ENCODE data around the gene NRG4. TPM values are rescaled to one million over a fixed set of nuclear protein-coding genes. Genes with fewer than 3 reads are reported as not detected.

NRG4 gene
- total RNA-seq, 1 experiment from 2014 or later = not detected

GRCh38 chr15:76060118-76060989, 48.1 kb upstream of the NRG4 start:
- Histone ChIP-seq H3K23ac (ENCODE audit: insufficient read length, low read depth, low read length) (no peak overlapping the region), H2BK5ac (ENCODE audit: insufficient read length, low read length) (no peak overlapping the region), H3K9me3 (ENCODE audit: control insufficient read depth, low read depth, low read length) (no peaks in the 10 kb centered on the region), H3K27ac (ENCODE audit: insufficient read length, low read depth, low read length) (no peak overlapping the region), H3K4me2 (ENCODE audit: insufficient read depth, insufficient read length, low read length) (peak overlapping the region; percentile 76), H4K20me1 (ENCODE audit: control insufficient read depth, insufficient read depth, insufficient read length) (no peaks in the 10 kb centered on the region), H4K8ac (replicated peaks; ENCODE audit: insufficient read length, low read depth, low read length) (no peak overlapping the region), H3K27me3 (ENCODE audit: insufficient read depth, low read length) (no peaks in the 10 kb centered on the region), H3K18ac (ENCODE audit: insufficient read length, low read depth, low read length) (no peak overlapping the region), H3K79me1 (ENCODE audit: insufficient read depth, low read depth, low read length, poor library complexity, severe bottlenecking) (no peaks in the 10 kb centered on the region), H2BK20ac (ENCODE audit: low read depth, low read length, poor library complexity, severe bottlenecking) (no peak overlapping the region), H2BK15ac (ENCODE audit: low read depth, low read length) (no peak overlapping the region), H2BK12ac (ENCODE audit: insufficient read length, low read depth, low read length) (no peak overlapping the region), H3K56ac (ENCODE audit: insufficient read length, low read depth, low read length) (no peak overlapping the region), H2BK120ac (ENCODE audit: low read depth, low read length, poor library complexity, severe bottlenecking) (no peak overlapping the region), H3K4ac (ENCODE audit: low read depth, low read length) (no peak overlapping the region), H3K23me2 (ENCODE audit: insufficient read length, low read depth, low read length, poor library complexity, severe bottlenecking) (peaks cover 8% of the 10 kb centered on the region), H4K91ac (ENCODE audit: insufficient read length, low read depth, low read length) (no peak overlapping the region), H4K5ac (ENCODE audit: insufficient read length, low read depth, low read length) (no peak overlapping the region), H3T11ph (ENCODE audit: low read length) (no peak overlapping the region), H2AFZ (ENCODE audit: low read length) (no peak overlapping the region), H3K79me2 (ENCODE audit: insufficient read depth, low read length) (no peaks in the 10 kb centered on the region), H3K14ac (ENCODE audit: insufficient read depth, low read length) (no peak overlapping the region), H3K9ac (ENCODE audit: extremely low read depth, insufficient read length, low read length) (peak overlapping the region; percentile 25), H2AK5ac (ENCODE audit: insufficient read length, low read length) (no peak overlapping the region), H3K4me1 (ENCODE audit: insufficient read depth, low read length) (peaks cover 3% of the 10 kb centered on the region; the same call in 1 of the 2 replicates)
- Mint-ChIP-seq H3K4me3 (peak overlapping the region; percentile 66 to 84), H3K9me3 (no peaks in the 10 kb centered on the region; a peak in 1 of 5 replicates), H3K36me3 (ENCODE audit: insufficient read depth in 1 of 3, low read depth in 3 of 3) (no peaks in the 10 kb centered on the region), H3K4me1 (peaks cover 39 to 41% of the 10 kb centered on the region in 2 experiments), H3K27me3 (ENCODE audit: low read depth) (peaks cover 51% of the 10 kb centered on the region), H3K27ac (no peak overlapping the region)
- DNase-seq = no peak
- TF ChIP-seq CTCF (conservative IDR thresholded peaks at IDR 0.05) = no peak
- WGBS (ENCODE audit: extremely low coverage, insufficient read length, low lambda C conversion rate) = no CpG with 5 or more reads among the region's 20 CpGs

Measured in H9 (cell line).